ENCODE data around the gene TMEM123. TPM values are rescaled to one million over a fixed set of nuclear protein-coding genes. Genes with fewer than 3 reads are reported as not detected.

The TMEM123 gene
- total RNA-seq: 100 to 1,000 TPM; 489 to 694 TPM

GRCh38 chr11:102452461-102453301, at the start of gene TMEM123:
Gene TMEM123 (minus strand): TSS chr11:102452765. CDS start chr11:102452623, 142 bp downstream.
- Mint-ChIP-seq H3K36me3 (ENCODE audit: low read depth) (peaks cover 51% of the 10 kb centered on the region), H3K4me3 (peak within 1 kb of the TSS; percentile 99)

GRCh38 chr11:102500829-102501228, 48.3 kb upstream of the TMEM123 start:
- ChIA-PET CTCF (interaction anchor here (0.9 to 2.0 kb wide), 3 partner anchors 18 to 213 kb away, joined by 3 to 5 read pairs (median 4); no protein-coding TSS in a partner anchor), POLR2A (no interaction called here)
- Mint-ChIP-seq H3K4me1 (no peaks in the 10 kb centered on the region), H3K27me3 (peaks cover 54% of the 10 kb centered on the region), H3K27ac (no peak overlapping the region), H3K9me3 (no peaks in the 10 kb centered on the region), H3K36me3 (ENCODE audit: low read depth) (no peaks in the 10 kb centered on the region), H3K4me3 (no peak overlapping the region)
- no peak for DNase-seq

More at GRCh38 chr11:102452461-102453301, at the start of gene TMEM123:
- DNase-seq: peak; percentile 96
- H3K27ac Mint-ChIP-seq: peak within 1 kb of the TSS; percentile 97
- ChIA-PET CTCF (interaction anchor here (0.9 to 2.2 kb wide), 3 partner anchors 13 to 59 kb away, joined by 3 to 9 read pairs (median 3); no protein-coding TSS in a partner anchor), POLR2A (interaction anchor here (0.5 kb wide), 1 partner anchor 30 kb away, joined by 3 read pairs; no protein-coding TSS in a partner anchor)
- H3K27me3 Mint-ChIP-seq: no peaks in the 10 kb centered on the region
- H3K4me1 Mint-ChIP-seq: peaks cover 76% of the 10 kb centered on the region
- H3K9me3 Mint-ChIP-seq: peaks cover 3% of the 10 kb centered on the region

- no peak overlapping the region for H3K4me3 Mint-ChIP-seq
- no peaks in the 10 kb centered on the region for H3K36me3 Mint-ChIP-seq (ENCODE audit: low read depth)
- peaks cover 6% of the 10 kb centered on the region for H3K4me1 Mint-ChIP-seq
- CTCF ChIA-PET: interaction anchor here (0.8 to 2.0 kb wide), 5 partner anchors 8 to 109 kb away, joined by 3 to 5 read pairs (median 4); no protein-coding TSS in a partner anchor
- DNase-seq: no peak
- peaks cover 48% of the 10 kb centered on the region for H3K27me3 Mint-ChIP-seq
- H3K27ac Mint-ChIP-seq: no peak overlapping the region
- H3K9me3 Mint-ChIP-seq: no peaks in the 10 kb centered on the region
- POLR2A ChIA-PET: no interaction called here
Measured at GRCh38 chr11:102499931-102500330, 47.4 kb upstream of the TMEM123 start.

- Mint-ChIP-seq H3K9me3 (no peaks in the 10 kb centered on the region), H3K27me3 (peaks cover 44% of the 10 kb centered on the region), H3K4me1 (peaks cover 10% of the 10 kb centered on the region), H3K36me3 (ENCODE audit: low read depth) (no peaks in the 10 kb centered on the region), H3K4me3 (no peak overlapping the region), H3K27ac (no peak overlapping the region)
- DNase-seq: no peak
- POLR2A ChIA-PET: interaction anchor here (0.6 kb wide), 1 partner anchor 114 kb away, joined by 3 read pairs; no protein-coding TSS in a partner anchor
- CTCF ChIA-PET: interaction anchor here (0.7 to 2.0 kb wide), 6 partner anchors 10 to 167 kb away, joined by 3 to 5 read pairs (median 4); no protein-coding TSS in a partner anchor
Measured at GRCh38 chr11:102499151-102499550, 46.6 kb upstream of the TMEM123 start.

- ChIA-PET POLR2A (no interaction called here), CTCF (interaction anchor here (1.3 to 1.6 kb wide), 3 partner anchors 107 to 203 kb away, joined by 7 to 10 read pairs (median 8); no protein-coding TSS in a partner anchor)
- H3K4me1 Mint-ChIP-seq: peaks cover 18% of the 10 kb centered on the region
- no peak overlapping the region for H3K27ac Mint-ChIP-seq
- no peak for DNase-seq
- H3K9me3 Mint-ChIP-seq: no peaks in the 10 kb centered on the region
- no peak overlapping the region for H3K4me3 Mint-ChIP-seq
- no peaks in the 10 kb centered on the region for H3K36me3 Mint-ChIP-seq (ENCODE audit: low read depth)
- H3K27me3 Mint-ChIP-seq: peaks cover 28% of the 10 kb centered on the region
Measured at GRCh38 chr11:102497061-102497460, 44.5 kb upstream of the TMEM123 start.

GRCh38 chr11:102495161-102496042, 42.8 kb upstream of the TMEM123 start:
- Mint-ChIP-seq H3K27me3 (peaks cover 17% of the 10 kb centered on the region), H3K27ac (peak overlapping the region; percentile 7), H3K4me3 (no peak overlapping the region), H3K9me3 (no peaks in the 10 kb centered on the region), H3K36me3 (ENCODE audit: low read depth) (no peaks in the 10 kb centered on the region), H3K4me1 (peaks cover 18% of the 10 kb centered on the region)
- CTCF ChIA-PET: interaction anchor here (0.6 to 1.7 kb wide), 14 partner anchors 8 to 201 kb away, joined by 3 to 10 read pairs (median 4); no protein-coding TSS in a partner anchor
- POLR2A ChIA-PET: interaction anchor here (1.1 kb wide), 1 partner anchor 117 kb away, joined by 4 read pairs; no protein-coding TSS in a partner anchor
- DNase-seq: peak; percentile 70

- no peaks in the 10 kb centered on the region for H3K9me3 Mint-ChIP-seq
- H3K4me1 Mint-ChIP-seq: peaks cover 20% of the 10 kb centered on the region
- peaks cover 15% of the 10 kb centered on the region for H3K27me3 Mint-ChIP-seq
- no peak for DNase-seq
- CTCF ChIA-PET: interaction anchor here (0.9 to 1.5 kb wide), 2 partner anchors 60 to 152 kb away, joined by 3 to 5 read pairs; no protein-coding TSS in a partner anchor
- no peak overlapping the region for H3K4me3 Mint-ChIP-seq
- POLR2A ChIA-PET: no interaction called here
- no peak overlapping the region for H3K27ac Mint-ChIP-seq
- H3K36me3 Mint-ChIP-seq (ENCODE audit: low read depth): no peaks in the 10 kb centered on the region
Measured at GRCh38 chr11:102494216-102494615, 41.7 kb upstream of the TMEM123 start.

GRCh38 chr11:102493524-102493923, 41.0 kb upstream of the TMEM123 start:
- DNase-seq: no peak

GRCh38 chr11:102491969-102492368, 39.4 kb upstream of the TMEM123 start:
- Mint-ChIP-seq H3K36me3 (ENCODE audit: low read depth) (no peaks in the 10 kb centered on the region), H3K9me3 (no peaks in the 10 kb centered on the region), H3K4me3 (no peak overlapping the region), H3K27me3 (peaks cover 6% of the 10 kb centered on the region), H3K4me1 (peaks cover 34% of the 10 kb centered on the region), H3K27ac (no peak overlapping the region)
- ChIA-PET CTCF (interaction anchor here (2.0 kb wide), 1 partner anchor 102 kb away, joined by 5 read pairs; no protein-coding TSS in a partner anchor), POLR2A (no interaction called here)
- no peak for DNase-seq

More at GRCh38 chr11:102493524-102493923, 41.0 kb upstream of the TMEM123 start:
- no peak overlapping the region for H3K27ac Mint-ChIP-seq
- ChIA-PET POLR2A (interaction anchor here (0.6 kb wide), 1 partner anchor 42 kb away, joined by 3 read pairs; no protein-coding TSS in a partner anchor), CTCF (interaction anchor here (0.6 to 1.5 kb wide), 3 partner anchors 61 to 152 kb away, joined by 3 to 5 read pairs (median 4); no protein-coding TSS in a partner anchor)
- H3K27me3 Mint-ChIP-seq: peaks cover 11% of the 10 kb centered on the region
- no peak overlapping the region for H3K4me3 Mint-ChIP-seq
- H3K36me3 Mint-ChIP-seq (ENCODE audit: low read depth): no peaks in the 10 kb centered on the region
- H3K4me1 Mint-ChIP-seq: peaks cover 20% of the 10 kb centered on the region
- H3K9me3 Mint-ChIP-seq: no peaks in the 10 kb centered on the region

- Mint-ChIP-seq H3K9me3 (no peaks in the 10 kb centered on the region), H3K36me3 (ENCODE audit: low read depth) (no peaks in the 10 kb centered on the region), H3K27ac (no peak overlapping the region), H3K4me1 (peaks cover 25% of the 10 kb centered on the region), H3K4me3 (no peak overlapping the region), H3K27me3 (peaks cover 2% of the 10 kb centered on the region)
- CTCF ChIA-PET: interaction anchor here (1.0 to 1.5 kb wide), 3 partner anchors 10 to 13 kb away, joined by 3 read pairs; no protein-coding TSS in a partner anchor
- POLR2A ChIA-PET: no interaction called here
- DNase-seq: no peak
Measured at GRCh38 chr11:102489186-102490145, 36.9 kb upstream of the TMEM123 start.

GRCh38 chr11:102488208-102488607, 35.6 kb upstream of the TMEM123 start:
- H3K4me3 Mint-ChIP-seq: no peak overlapping the region

More at GRCh38 chr11:102488208-102488607, 35.6 kb upstream of the TMEM123 start:
- no peaks in the 10 kb centered on the region for H3K36me3 Mint-ChIP-seq (ENCODE audit: low read depth)
- CTCF ChIA-PET: interaction anchor here (0.9 to 1.9 kb wide), 7 partner anchors 8 to 195 kb away, joined by 3 to 5 read pairs (median 3); no protein-coding TSS in a partner anchor
- no peaks in the 10 kb centered on the region for H3K9me3 Mint-ChIP-seq
- H3K27ac Mint-ChIP-seq: no peak overlapping the region
- DNase-seq: no peak
- peaks cover 25% of the 10 kb centered on the region for H3K4me1 Mint-ChIP-seq
- POLR2A ChIA-PET: no interaction called here
- peaks cover 2% of the 10 kb centered on the region for H3K27me3 Mint-ChIP-seq

All from activated CD4-positive, alpha-beta T cell treated with anti-CD3 and anti-CD28 coated beads, Interleukin-2, amount 10 ng/mL, durations not matched to agents 7 days and 5 days (primary cell).